T-helper 1 cell treated with Interleukin-12 subunit alpha and Interleukin-12 subunit beta and Interleukin-4 antibody, amounts not matched to agents 30 μg/mL and 1 μg/mL, for 36 hours (primary cell): ENCODE measurements around the gene TVP23A.

Source experiments
- H3K27ac Mint-ChIP-seq: one replicate; pipeline ENCODE4 v1.8.0; 2021; ENCODE audit warnings: mild to moderate bottlenecking, mixed read lengths
- H3K27me3 Mint-ChIP-seq: one replicate; pipeline ENCODE4 v1.8.0; 2021; ENCODE audit warnings: low read depth, mixed read lengths
- H3K36me3 Mint-ChIP-seq: one replicate; pipeline ENCODE4 v1.8.0; 2021; ENCODE audit warnings: low read depth, mixed read lengths
- H3K4me1 Mint-ChIP-seq: one replicate; pipeline ENCODE4 v1.8.0; 2021; ENCODE audit warnings: low read depth, mixed read lengths
- H3K4me3 Mint-ChIP-seq: one replicate; pipeline ENCODE4 v1.8.0; 2021; ENCODE audit warnings: mild to moderate bottlenecking, moderate library complexity, mixed read lengths
- H3K9me3 Mint-ChIP-seq: one replicate; pipeline ENCODE4 v1.8.0; 2021; ENCODE audit warnings: mixed read lengths

Gene TVP23A

GRCh38 chr16:10738231-10739077 is 80.1 kb downstream of the TVP23A start:
- H3K4me1 Mint-ChIP-seq: peaks cover 29% of the 10 kb centered on the region
- H3K27me3 Mint-ChIP-seq: no peaks in the 10 kb centered on the region
- no peak overlapping the region for H3K4me3 Mint-ChIP-seq
- H3K36me3 Mint-ChIP-seq: no peaks in the 10 kb centered on the region
- H3K27ac Mint-ChIP-seq: no peak overlapping the region
- H3K9me3 Mint-ChIP-seq: no peaks in the 10 kb centered on the region

- no peaks in the 10 kb centered on the region for H3K36me3 Mint-ChIP-seq
- no peak overlapping the region for H3K4me3 Mint-ChIP-seq
- H3K27me3 Mint-ChIP-seq: no peaks in the 10 kb centered on the region
- no peaks in the 10 kb centered on the region for H3K9me3 Mint-ChIP-seq
- peaks cover 21% of the 10 kb centered on the region for H3K4me1 Mint-ChIP-seq
- H3K27ac Mint-ChIP-seq: no peak overlapping the region
Measured at GRCh38 chr16:10737068-10737625, 81.4 kb downstream of the TVP23A start.

- Mint-ChIP-seq H3K4me1 (no peaks in the 10 kb centered on the region), H3K4me3 (no peak overlapping the region), H3K27ac (no peak overlapping the region), H3K27me3 (no peaks in the 10 kb centered on the region), H3K36me3 (no peaks in the 10 kb centered on the region), H3K9me3 (no peaks in the 10 kb centered on the region)
Measured at GRCh38 chr16:10731790-10732189, 86.8 kb downstream of the TVP23A start.

GRCh38 chr16:10729104-10730048 is 89.2 kb downstream of the TVP23A start:
- Mint-ChIP-seq H3K27me3 (no peaks in the 10 kb centered on the region), H3K4me1 (no peaks in the 10 kb centered on the region), H3K9me3 (no peaks in the 10 kb centered on the region), H3K4me3 (no peak overlapping the region), H3K36me3 (no peaks in the 10 kb centered on the region), H3K27ac (no peak overlapping the region)

GRCh38 chr16:10728003-10728887 is 90.3 kb downstream of the TVP23A start:
- Mint-ChIP-seq H3K36me3 (no peaks in the 10 kb centered on the region), H3K4me1 (no peaks in the 10 kb centered on the region), H3K9me3 (no peaks in the 10 kb centered on the region), H3K27ac (no peak overlapping the region), H3K27me3 (no peaks in the 10 kb centered on the region), H3K4me3 (no peak overlapping the region)
